Measurements from ENCODE around the gene UBE2E3.

UBE2E3 gene

DNA sequence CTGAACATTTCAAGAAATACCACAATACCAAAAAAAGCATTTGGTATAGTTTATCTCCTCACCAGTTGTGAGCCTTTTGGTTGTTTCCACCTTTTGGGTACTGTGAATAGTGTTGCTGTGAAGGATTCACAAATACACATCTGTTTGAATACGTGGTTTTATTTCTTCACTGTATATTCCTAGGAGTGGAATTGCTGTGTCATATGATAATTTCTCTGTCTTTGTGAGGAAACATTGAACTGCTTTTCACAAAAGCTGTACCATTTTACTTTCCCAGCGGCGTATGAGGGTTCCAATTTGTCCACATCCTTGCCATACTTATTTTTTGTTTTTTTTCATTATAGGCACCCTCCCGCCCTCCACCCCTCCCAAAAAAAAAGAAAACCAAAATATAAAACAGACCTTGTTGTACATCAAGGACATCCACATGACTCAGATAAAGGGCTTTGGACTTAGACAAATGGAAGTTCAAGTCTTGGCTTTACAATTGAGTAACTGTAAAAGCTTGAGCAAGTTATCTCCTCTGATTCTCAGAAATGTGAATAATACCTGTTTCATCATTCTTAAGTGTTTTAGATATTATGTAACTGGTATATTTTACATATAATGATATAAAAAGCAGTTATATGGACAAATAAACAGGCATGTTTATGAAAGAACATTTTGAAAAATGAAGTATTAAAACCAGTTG lies 19.0 kb downstream of the UBE2E3 start:
- DNase-seq (ENCODE audit: low read depth), result peak; percentile 31

GRCh38 chr2:181004647-181005325 lies 24.4 kb downstream of the UBE2E3 start:
- H3K4me3 ChIP-seq (ENCODE audit: control insufficient read depth, low read depth, low read length), result no peak overlapping the region
- DNase-seq (ENCODE audit: low read depth), result no peak
- TF ChIP-seq, protein P1, sequence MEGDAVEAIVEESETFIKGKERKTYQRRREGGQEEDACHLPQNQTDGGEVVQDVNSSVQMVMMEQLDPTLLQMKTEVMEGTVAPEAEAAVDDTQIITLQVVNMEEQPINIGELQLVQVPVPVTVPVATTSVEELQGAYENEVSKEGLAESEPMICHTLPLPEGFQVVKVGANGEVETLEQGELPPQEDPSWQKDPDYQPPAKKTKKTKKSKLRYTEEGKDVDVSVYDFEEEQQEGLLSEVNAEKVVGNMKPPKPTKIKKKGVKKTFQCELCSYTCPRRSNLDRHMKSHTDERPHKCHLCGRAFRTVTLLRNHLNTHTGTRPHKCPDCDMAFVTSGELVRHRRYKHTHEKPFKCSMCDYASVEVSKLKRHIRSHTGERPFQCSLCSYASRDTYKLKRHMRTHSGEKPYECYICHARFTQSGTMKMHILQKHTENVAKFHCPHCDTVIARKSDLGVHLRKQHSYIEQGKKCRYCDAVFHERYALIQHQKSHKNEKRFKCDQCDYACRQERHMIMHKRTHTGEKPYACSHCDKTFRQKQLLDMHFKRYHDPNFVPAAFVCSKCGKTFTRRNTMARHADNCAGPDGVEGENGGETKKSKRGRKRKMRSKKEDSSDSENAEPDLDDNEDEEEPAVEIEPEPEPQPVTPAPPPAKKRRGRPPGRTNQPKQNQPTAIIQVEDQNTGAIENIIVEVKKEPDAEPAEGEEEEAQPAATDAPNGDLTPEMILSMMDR (conservative IDR thresholded peaks at IDR 0.05; ENCODE audit: control insufficient read depth, insufficient read depth, low read depth, low read length), result no peak

More for the DNA sequence above, 19.0 kb downstream of the UBE2E3 start:
- TF ChIP-seq, protein P1 (conservative IDR thresholded peaks at IDR 0.05; ENCODE audit: control insufficient read depth, insufficient read depth, low read depth, low read length), result no peak
- no peak overlapping the region for H3K4me3 ChIP-seq (ENCODE audit: control insufficient read depth, low read depth, low read length)

- no peak overlapping the region for H3K4me3 ChIP-seq (ENCODE audit: control insufficient read depth, low read depth, low read length)
- no peak for DNase-seq (ENCODE audit: low read depth)
- TF ChIP-seq, protein P1 (conservative IDR thresholded peaks at IDR 0.05; ENCODE audit: control insufficient read depth, insufficient read depth, low read depth, low read length), result no peak
Observed at GRCh38 chr2:181005326-181005655, 24.9 kb downstream of the UBE2E3 start.

GRCh38 chr2:181005809-181006208 lies 25.4 kb downstream of the UBE2E3 start:
- TF ChIP-seq, protein P1 (conservative IDR thresholded peaks at IDR 0.05; ENCODE audit: control insufficient read depth, insufficient read depth, low read depth, low read length), result no peak
- DNase-seq (ENCODE audit: low read depth), result no peak

DNA sequence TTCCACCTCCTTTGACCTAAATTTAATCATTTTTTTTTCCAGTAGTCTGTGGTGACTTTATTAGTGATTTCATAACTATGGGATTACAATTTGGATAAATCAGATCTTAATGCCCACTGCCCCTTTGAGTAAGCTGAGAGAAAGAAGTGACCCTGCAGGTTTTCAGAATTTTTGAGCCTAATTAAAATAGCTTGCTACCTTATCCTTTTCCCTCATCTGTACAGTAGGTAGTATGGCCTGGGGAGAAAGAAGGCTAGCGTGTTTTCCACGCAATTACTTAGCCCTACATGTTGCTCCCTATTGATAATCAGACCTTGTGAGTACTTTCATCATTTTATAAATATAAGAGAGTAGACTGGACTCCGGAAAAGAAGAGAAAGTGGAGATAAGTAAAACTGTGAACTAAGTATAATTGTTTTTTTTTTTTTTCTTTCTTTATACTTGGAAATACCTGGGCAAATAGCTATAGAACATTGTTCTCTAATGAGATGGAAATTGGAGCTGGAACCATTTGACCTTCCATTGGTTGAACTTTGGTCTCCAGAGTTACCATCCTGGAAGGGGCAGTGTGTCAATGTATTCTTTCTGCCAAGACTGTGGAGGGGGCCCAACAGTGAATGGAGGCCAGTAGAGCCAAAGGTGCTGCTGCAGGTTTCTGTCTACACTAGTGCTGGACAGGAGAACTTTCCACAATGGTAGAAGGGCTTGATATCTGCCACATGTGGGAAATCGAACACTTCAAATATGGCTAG lies 26.9 kb downstream of the UBE2E3 start:
- no peak overlapping the region for H3K4me3 ChIP-seq (ENCODE audit: control insufficient read depth, low read depth, low read length)
- TF ChIP-seq, protein P1 (conservative IDR thresholded peaks at IDR 0.05; ENCODE audit: control insufficient read depth, insufficient read depth, low read depth, low read length), result no peak
- DNase-seq (ENCODE audit: low read depth), result no peak

More at GRCh38 chr2:181005809-181006208, 25.4 kb downstream of the UBE2E3 start:
- no peak overlapping the region for H3K4me3 ChIP-seq (ENCODE audit: control insufficient read depth, low read depth, low read length)

DNA sequence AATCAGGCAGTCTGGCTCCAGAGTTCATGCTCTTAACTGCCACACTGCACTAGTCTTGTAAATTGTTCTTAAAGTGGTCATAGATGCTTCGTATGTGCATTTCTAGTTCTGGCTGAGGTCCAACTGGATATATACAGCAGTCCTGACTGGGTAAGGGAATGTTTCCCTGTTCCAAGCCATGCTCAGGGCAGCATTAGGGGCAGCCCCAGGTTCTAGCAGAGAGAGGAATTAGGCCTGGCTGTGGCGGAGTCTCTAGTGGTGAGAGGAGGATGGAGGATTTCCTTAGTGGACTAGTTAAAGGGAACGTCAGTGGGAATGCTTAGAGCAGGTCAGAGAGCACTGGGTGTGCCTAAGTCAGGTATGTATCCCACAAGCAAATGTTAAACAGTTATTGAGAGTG lies 28.0 kb downstream of the UBE2E3 start:
- H3K4me3 ChIP-seq (ENCODE audit: control insufficient read depth, low read depth, low read length), result no peak overlapping the region
- TF ChIP-seq, protein P1 (conservative IDR thresholded peaks at IDR 0.05; ENCODE audit: control insufficient read depth, insufficient read depth, low read depth, low read length), result no peak
- no peak for DNase-seq (ENCODE audit: low read depth)

All from fibroblast of mammary gland (primary cell).